ENCODE data around the gene CFDP1. TPM values are rescaled to one million over a fixed set of nuclear protein-coding genes. Genes with fewer than 3 reads are reported as not detected.

Gene CFDP1
- total and polyA plus RNA-seq, 8 donors: 25.8 to 126 (median 60.7) TPM; not detected in 1

GRCh38 chr16:75390926-75391653 is 42.2 kb downstream of the CFDP1 start:
- no peak for TF ChIP-seq POLR2A (IDR thresholded peaks at IDR 0.05)
- TF ChIP-seq, protein P1, sequence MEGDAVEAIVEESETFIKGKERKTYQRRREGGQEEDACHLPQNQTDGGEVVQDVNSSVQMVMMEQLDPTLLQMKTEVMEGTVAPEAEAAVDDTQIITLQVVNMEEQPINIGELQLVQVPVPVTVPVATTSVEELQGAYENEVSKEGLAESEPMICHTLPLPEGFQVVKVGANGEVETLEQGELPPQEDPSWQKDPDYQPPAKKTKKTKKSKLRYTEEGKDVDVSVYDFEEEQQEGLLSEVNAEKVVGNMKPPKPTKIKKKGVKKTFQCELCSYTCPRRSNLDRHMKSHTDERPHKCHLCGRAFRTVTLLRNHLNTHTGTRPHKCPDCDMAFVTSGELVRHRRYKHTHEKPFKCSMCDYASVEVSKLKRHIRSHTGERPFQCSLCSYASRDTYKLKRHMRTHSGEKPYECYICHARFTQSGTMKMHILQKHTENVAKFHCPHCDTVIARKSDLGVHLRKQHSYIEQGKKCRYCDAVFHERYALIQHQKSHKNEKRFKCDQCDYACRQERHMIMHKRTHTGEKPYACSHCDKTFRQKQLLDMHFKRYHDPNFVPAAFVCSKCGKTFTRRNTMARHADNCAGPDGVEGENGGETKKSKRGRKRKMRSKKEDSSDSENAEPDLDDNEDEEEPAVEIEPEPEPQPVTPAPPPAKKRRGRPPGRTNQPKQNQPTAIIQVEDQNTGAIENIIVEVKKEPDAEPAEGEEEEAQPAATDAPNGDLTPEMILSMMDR (IDR thresholded peaks at IDR 0.05): no peak
- TF ChIP-seq POLR2AphosphoS5 (IDR thresholded peaks at IDR 0.05): no peak
- no peak for TF ChIP-seq EP300 (IDR thresholded peaks at IDR 0.05)
- Histone ChIP-seq H3K4me1 (peaks cover 0 to 21% (median 6%) of the 10 kb centered on the region in 4 donors), H3K36me3 (peaks cover 13 to 60% (median 56%) of the 10 kb centered on the region in 4 donors), H3K9me3 (no peaks in the 10 kb centered on the region), H3K27ac (no peak overlapping the region), H3K27me3 (no peaks in the 10 kb centered on the region), H3K4me3 (no peak overlapping the region)
- no peak for DNase-seq
- WGBS, 5 donors: 64 to 94% (median 83%) methylated on average over 1 of the region's 1 CpG
- intact Hi-C loops (cut with DNase I; ENCODE audit: low total_unique reads): loop anchor here (10.0 kb wide), 2 partner anchors 156 to 186 kb away; partner anchors contain the start of gene CTRB2

- no peaks in the 10 kb centered on the region for H3K9me3 ChIP-seq
- H3K4me1 ChIP-seq: peaks cover 0 to 26% (median 9%) of the 10 kb centered on the region in 4 donors
- WGBS, 5 donors: 63 to 85% (median 81%) methylated on average over 2 of the region's 2 CpGs
- TF ChIP-seq POLR2A (IDR thresholded peaks at IDR 0.05) (no peak), POLR2AphosphoS5 (IDR thresholded peaks at IDR 0.05) (no peak), EP300 (IDR thresholded peaks at IDR 0.05) (no peak)
- TF ChIP-seq, protein P1 (IDR thresholded peaks at IDR 0.05): no peak
- peak overlapping the region in 3 of 5 donors; percentile 39 to 59 (median 58) for H3K27ac ChIP-seq
- no peak overlapping the region for H3K4me3 ChIP-seq
- no peak for DNase-seq
- intact Hi-C loops (cut with DNase I; ENCODE audit: low total_unique reads): no loop called here
- peaks cover 13 to 48% (median 44%) of the 10 kb centered on the region in 4 donors for H3K36me3 ChIP-seq
- no peaks in the 10 kb centered on the region for H3K27me3 ChIP-seq
These were observed 44.1 kb downstream of the CFDP1 start for GRCh38 chr16:75389096-75389690.

- 64 to 97% (median 85%) methylated on average over 4 of the region's 4 CpGs for WGBS, 5 donors
- H3K36me3 ChIP-seq: peaks cover 13 to 38% (median 34%) of the 10 kb centered on the region in 4 donors
- H3K4me3 ChIP-seq: no peak overlapping the region
- intact Hi-C loops (cut with DNase I; ENCODE audit: low total_unique reads): no loop called here
- no peaks in the 10 kb centered on the region for H3K27me3 ChIP-seq
- H3K27ac ChIP-seq: peak overlapping the region in 2 of 5 donors; percentile 58 to 59
- DNase-seq: no peak
- no peak for TF ChIP-seq POLR2A (IDR thresholded peaks at IDR 0.05)
- TF ChIP-seq POLR2AphosphoS5 (IDR thresholded peaks at IDR 0.05): no peak
- TF ChIP-seq, protein P1 (IDR thresholded peaks at IDR 0.05): no peak
- no peak for TF ChIP-seq EP300 (IDR thresholded peaks at IDR 0.05)
- H3K4me1 ChIP-seq: peaks cover 0 to 26% (median 9%) of the 10 kb centered on the region in 4 donors
- H3K9me3 ChIP-seq: no peaks in the 10 kb centered on the region
These were observed 45.4 kb downstream of the CFDP1 start for GRCh38 chr16:75387951-75388350.

DNA sequence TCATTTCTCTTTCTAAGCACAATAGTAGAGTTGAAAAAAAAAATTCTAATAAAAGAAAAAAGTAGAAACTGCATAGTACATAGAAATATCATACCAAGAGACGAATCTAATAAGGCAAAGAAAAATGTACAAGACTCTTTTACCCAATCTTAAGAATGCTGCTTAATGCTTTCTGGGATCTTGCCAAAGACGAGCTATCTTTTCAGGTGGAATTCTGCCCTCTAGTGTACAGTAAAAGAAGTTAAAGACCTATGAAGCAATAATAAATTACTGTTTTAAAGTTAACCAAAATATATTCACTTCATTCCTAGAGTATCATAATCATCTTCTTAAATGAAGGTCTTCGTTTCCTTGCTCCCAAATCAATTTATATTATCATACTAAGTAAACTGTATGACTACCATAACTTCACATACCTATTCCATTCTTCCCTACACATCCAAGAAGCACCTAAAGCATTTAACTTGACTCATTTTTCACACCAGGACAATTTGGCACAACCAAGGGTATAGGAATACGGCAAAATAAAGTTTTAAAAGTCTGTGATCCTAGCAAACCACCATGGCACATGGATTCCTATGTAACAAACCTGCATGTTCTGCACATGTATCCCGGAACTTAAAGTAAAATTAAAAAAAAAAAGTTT is 47.7 kb downstream of the CFDP1 start:
- WGBS, 5 donors: 26 to 34% (median 29%) methylated on average over 5 of the region's 5 CpGs
- peaks cover 0 to 16% (median 11%) of the 10 kb centered on the region in 4 donors for H3K36me3 ChIP-seq

More for the DNA sequence above, 47.7 kb downstream of the CFDP1 start:
- intact Hi-C loops (cut with DNase I; ENCODE audit: low total_unique reads): no loop called here
- no peak overlapping the region for H3K4me3 ChIP-seq
- no peak overlapping the region for H3K27ac ChIP-seq
- no peaks in the 10 kb centered on the region for H3K9me3 ChIP-seq
- DNase-seq: peak in 1 of 2 donors; percentile 90
- H3K27me3 ChIP-seq: no peaks in the 10 kb centered on the region
- TF ChIP-seq POLR2AphosphoS5 (IDR thresholded peaks at IDR 0.05) (peak in 2 of 3 donors; percentile 24 to 65), POLR2A (IDR thresholded peaks at IDR 0.05) (no peak), EP300 (IDR thresholded peaks at IDR 0.05) (no peak)
- TF ChIP-seq, protein P1 (IDR thresholded peaks at IDR 0.05): peak in 5 of 7 experiments; percentile 45 to 68 (median 66)
- H3K4me1 ChIP-seq: peaks cover 0 to 33% (median 12%) of the 10 kb centered on the region in 4 donors
